ENCODE results near the gene MMRN2.

The MMRN2 gene

GRCh38 chr10:86956848-86957448, 467 bp downstream of the MMRN2 start:
- H3K36me3 ChIP-seq (ENCODE audit: control insufficient read depth, insufficient read depth, low read length): no peaks in the 10 kb centered on the region
- H2AFZ ChIP-seq: no peak overlapping the region
- peak overlapping the region; percentile 34 for H3K4me3 ChIP-seq (ENCODE audit: low read depth, low read length)
- H3K27ac ChIP-seq: peak overlapping the region; percentile 67
- no peak for TF ChIP-seq CTCF (IDR thresholded peaks at IDR 0.05)
- H3K4me2 ChIP-seq (ENCODE audit: low read length): peak overlapping the region; percentile 44
- H3K9ac ChIP-seq: no peak overlapping the region
- no peaks in the 10 kb centered on the region for H3K9me3 ChIP-seq (ENCODE audit: control insufficient read depth, low read length)
- no peaks in the 10 kb centered on the region for H3K79me2 ChIP-seq
- H3K27me3 ChIP-seq (ENCODE audit: control insufficient read depth, insufficient read depth, low read length): no peaks in the 10 kb centered on the region
- H3K4me1 ChIP-seq: no peaks in the 10 kb centered on the region

GRCh38 chr10:86956195-86956847, 1.1 kb downstream of the MMRN2 start:
- peak overlapping the region; percentile 44 for H3K4me2 ChIP-seq (ENCODE audit: low read length)
- H3K27me3 ChIP-seq (ENCODE audit: control insufficient read depth, insufficient read depth, low read length): no peaks in the 10 kb centered on the region
- no peaks in the 10 kb centered on the region for H3K4me1 ChIP-seq
- H3K4me3 ChIP-seq (ENCODE audit: low read depth, low read length): peak overlapping the region; percentile 34
- H3K36me3 ChIP-seq (ENCODE audit: control insufficient read depth, insufficient read depth, low read length): no peaks in the 10 kb centered on the region
- no peak overlapping the region for H2AFZ ChIP-seq
- no peaks in the 10 kb centered on the region for H3K79me2 ChIP-seq
- H3K9ac ChIP-seq: no peak overlapping the region
- H3K27ac ChIP-seq: peak overlapping the region; percentile 67
- H3K9me3 ChIP-seq (ENCODE audit: control insufficient read depth, low read length): no peaks in the 10 kb centered on the region
- TF ChIP-seq CTCF (IDR thresholded peaks at IDR 0.05): no peak

GRCh38 chr10:86955501-86956194, 1.8 kb downstream of the MMRN2 start:
- Histone ChIP-seq H3K27me3 (ENCODE audit: control insufficient read depth, insufficient read depth, low read length) (no peaks in the 10 kb centered on the region), H3K27ac (peak overlapping the region; percentile 67), H3K9ac (no peak overlapping the region)

GRCh38 chr10:86954681-86955500, 2.5 kb downstream of the MMRN2 start:
- Histone ChIP-seq H3K79me2 (no peaks in the 10 kb centered on the region), H3K36me3 (ENCODE audit: control insufficient read depth, insufficient read depth, low read length) (no peaks in the 10 kb centered on the region), H2AFZ (no peak overlapping the region), H3K9ac (no peak overlapping the region), H3K4me1 (no peaks in the 10 kb centered on the region), H3K27ac (peak overlapping the region; percentile 51), H3K4me2 (ENCODE audit: low read length) (peak overlapping the region; percentile 26), H3K27me3 (ENCODE audit: control insufficient read depth, insufficient read depth, low read length) (no peaks in the 10 kb centered on the region), H3K9me3 (ENCODE audit: control insufficient read depth, low read length) (no peaks in the 10 kb centered on the region), H3K4me3 (ENCODE audit: low read depth, low read length) (peak overlapping the region; percentile 22)
- no peak for TF ChIP-seq CTCF (IDR thresholded peaks at IDR 0.05)

More at GRCh38 chr10:86955501-86956194, 1.8 kb downstream of the MMRN2 start:
- Histone ChIP-seq H3K4me1 (no peaks in the 10 kb centered on the region), H3K4me2 (ENCODE audit: low read length) (peak overlapping the region; percentile 26), H2AFZ (no peak overlapping the region), H3K4me3 (ENCODE audit: low read depth, low read length) (peak overlapping the region; percentile 27), H3K79me2 (no peaks in the 10 kb centered on the region), H3K9me3 (ENCODE audit: control insufficient read depth, low read length) (no peaks in the 10 kb centered on the region), H3K36me3 (ENCODE audit: control insufficient read depth, insufficient read depth, low read length) (no peaks in the 10 kb centered on the region)
- no peak for TF ChIP-seq CTCF (IDR thresholded peaks at IDR 0.05)
